NCI-H2107 treated with DMSO at 0.1 percent for 48 hours (cell line): Measurements from ENCODE around the gene FHIP1A.
A peak's percentile ranks its signal among the peaks of the same experiment; 100 is the strongest.

ENCODE experiments used
- DNase-seq: peaks from one replicate; lab custom pipeline; 2025; ENCODE audit not compliant: unreplicated experiment; lab: John Stamatoyannopoulos, UW

The FHIP1A gene

GRCh38 chr4:151417766-151418376 lies 8.9 kb downstream of the FHIP1A start:
- no peak for DNase-seq

- DNase-seq, result no peak
Measured at GRCh38 chr4:151418385-151418784, 9.4 kb downstream of the FHIP1A start.

- no peak for DNase-seq
Measured at GRCh38 chr4:151418856-151419255, 9.9 kb downstream of the FHIP1A start.

GRCh38 chr4:151420250-151420807 lies 11.4 kb downstream of the FHIP1A start:
- no peak for DNase-seq

- no peak for DNase-seq
Measured at GRCh38 chr4:151422854-151423253, 13.9 kb downstream of the FHIP1A start.

GRCh38 chr4:151426513-151426912 lies 17.5 kb downstream of the FHIP1A start:
- DNase-seq, result no peak

GRCh38 chr4:151427266-151427665 lies 18.3 kb downstream of the FHIP1A start:
- no peak for DNase-seq

GRCh38 chr4:151428346-151428745 lies 19.4 kb downstream of the FHIP1A start:
- DNase-seq, result no peak

- no peak for DNase-seq
Measured at GRCh38 chr4:151429957-151430570, 21.1 kb downstream of the FHIP1A start.

GRCh38 chr4:151430740-151431457 lies 21.9 kb downstream of the FHIP1A start:
- DNase-seq, result peak; percentile 4

GRCh38 chr4:151431728-151432127 lies 22.8 kb downstream of the FHIP1A start:
- no peak for DNase-seq

- DNase-seq, result no peak
Measured at GRCh38 chr4:151432654-151433053, 23.7 kb downstream of the FHIP1A start.

- DNase-seq, result no peak
Measured at GRCh38 chr4:151434183-151434860, 25.3 kb downstream of the FHIP1A start.

- peak; percentile 46 for DNase-seq
Measured at GRCh38 chr4:151436093-151436518, 27.1 kb downstream of the FHIP1A start.

- no peak for DNase-seq
Measured at GRCh38 chr4:151437505-151437904, 28.5 kb downstream of the FHIP1A start.

GRCh38 chr4:151438154-151438553 lies 29.2 kb downstream of the FHIP1A start:
- no peak for DNase-seq

GRCh38 chr4:151439320-151439719 lies 30.3 kb downstream of the FHIP1A start:
- no peak for DNase-seq

- no peak for DNase-seq
Measured at GRCh38 chr4:151442002-151442401, 33.0 kb downstream of the FHIP1A start.

- no peak for DNase-seq
Measured at GRCh38 chr4:151443247-151443646, 34.3 kb downstream of the FHIP1A start.

- no peak for DNase-seq
Measured at GRCh38 chr4:151443752-151444151, 34.8 kb downstream of the FHIP1A start.

GRCh38 chr4:151446208-151446607 lies 37.2 kb downstream of the FHIP1A start:
- DNase-seq, result no peak
